ENCODE data around the gene SLC12A9.

DNA sequence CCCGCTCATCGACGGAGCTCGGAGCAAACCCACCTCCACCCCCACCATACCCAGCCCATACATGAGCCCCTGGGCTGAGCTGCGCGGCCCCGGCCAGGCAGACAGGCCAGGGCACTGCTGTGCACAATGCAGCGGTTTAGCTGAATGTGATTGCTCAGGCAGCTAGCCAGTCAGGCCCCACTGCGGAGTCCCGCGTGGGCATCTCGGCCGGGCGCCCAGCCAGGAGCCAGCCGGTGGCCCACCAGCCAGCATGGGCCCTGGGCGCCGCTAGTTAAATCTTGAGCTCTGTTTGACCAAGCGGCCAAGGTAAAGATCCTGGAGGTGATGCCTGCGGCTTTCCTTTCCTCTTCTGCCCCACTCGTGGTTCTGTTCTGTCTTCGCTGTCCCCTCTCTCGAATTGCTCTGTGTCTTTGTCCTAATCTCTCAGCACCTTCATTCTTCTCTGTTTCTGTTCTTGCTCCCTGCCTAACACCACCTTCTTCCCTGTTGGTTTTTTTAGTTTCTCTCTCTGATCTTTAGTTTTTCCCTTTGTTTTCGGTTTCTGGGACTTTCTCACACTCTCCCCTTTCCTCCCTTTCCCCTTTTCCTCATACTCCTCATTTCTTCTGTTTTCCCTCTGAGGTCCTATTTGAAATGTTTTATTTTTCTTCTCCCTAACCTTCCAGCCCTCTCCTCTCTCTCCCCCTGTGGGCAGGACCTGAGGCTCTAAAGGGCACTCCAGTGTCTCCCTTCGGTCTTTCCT lies 30.4 kb downstream of the SLC12A9 start:
- TF ChIP-seq ZBTB7A (IDR thresholded peaks at IDR 0.05; ENCODE audit: low read depth), result no peak
- TF ChIP-seq MAX (IDR thresholded peaks at IDR 0.05), result no peak
- no peak for TF ChIP-seq TEAD4 (IDR thresholded peaks at IDR 0.05)
- no peak for TF ChIP-seq CEBPB (IDR thresholded peaks at IDR 0.05)
- no peak for TF ChIP-seq YY1 (IDR thresholded peaks at IDR 0.05; ENCODE audit: low read depth)
